Astrocyte (in vitro differentiated cells and primary cell): ENCODE measurements around the gene TENM3. TPM values are rescaled to one million over a fixed set of nuclear protein-coding genes. Genes with fewer than 3 reads are reported as not detected.

Experiments
- DNase-seq: peaks from one replicate; pipeline ENCODE4 v3.0.0-alpha.2; 2010; ENCODE audit warnings: low read depth
- FAIRE-seq: peaks from 2 replicates; lab custom pipeline; 2011; peaks lifted over from hg19 to GRCh38; lab: Jason Lieb, UNC
- H2AFZ ChIP-seq: 2 replicates; pipeline ENCODE4 v1.6.0; 2012; ENCODE audit warnings: low read depth, low read length, inconsistent platforms
- H3K27ac ChIP-seq: 2 replicates; pipeline ENCODE4 v1.5.1; 2011; ENCODE audit warnings: low read depth, low read length, inconsistent platforms
- H3K27me3 ChIP-seq: 2 replicates; pipeline ENCODE4 v1.6.0; 2011; ENCODE audit warnings: low read length, inconsistent platforms; ENCODE audit not compliant: insufficient read depth
- H3K36me3 ChIP-seq: 2 replicates; pipeline ENCODE4 v1.5.1; 2011; ENCODE audit warnings: low read length, inconsistent platforms; ENCODE audit not compliant: insufficient read depth
- H3K4me1 ChIP-seq: 2 replicates; pipeline ENCODE4 v1.5.1; 2011; ENCODE audit warnings: low read length, inconsistent platforms; ENCODE audit not compliant: insufficient read depth
- H3K4me2 ChIP-seq: 2 replicates; pipeline ENCODE4 v1.6.0; 2012; ENCODE audit warnings: low read length, inconsistent platforms
- H3K4me3 ChIP-seq: 2 replicates; pipeline ENCODE4 v1.5.1; 2011; ENCODE audit warnings: low read depth, mild to moderate bottlenecking, low read length, inconsistent platforms; ENCODE audit not compliant: insufficient read depth
- H3K79me2 ChIP-seq: 2 replicates; pipeline ENCODE4 v1.6.0; 2012; ENCODE audit warnings: mild to moderate bottlenecking, low read length, inconsistent platforms; ENCODE audit not compliant: insufficient read depth
- H3K9ac ChIP-seq: 2 replicates; pipeline ENCODE4 v1.6.0; 2012; ENCODE audit warnings: mild to moderate bottlenecking, low read length, inconsistent platforms
- H3K9me3 ChIP-seq: 2 replicates; pipeline ENCODE4 v1.5.1; 2012; ENCODE audit warnings: low read depth, mild to moderate bottlenecking, low read length, inconsistent platforms; ENCODE audit not compliant: insufficient read depth
- H4K20me1 ChIP-seq: 2 replicates; pipeline ENCODE4 v1.6.0; 2012; ENCODE audit warnings: low read length, inconsistent platforms; ENCODE audit not compliant: insufficient read depth
- H3K27ac Mint-ChIP-seq: one replicate; pipeline ENCODE4 v1.8.0; 2021; ENCODE audit warnings: mild to moderate bottlenecking, mixed read lengths; ENCODE audit not compliant: unreplicated experiment
- H3K27me3 Mint-ChIP-seq: one replicate; pipeline ENCODE4 v1.8.0; 2021; ENCODE audit warnings: low read depth, mixed read lengths; ENCODE audit not compliant: unreplicated experiment
- H3K36me3 Mint-ChIP-seq: one replicate; pipeline ENCODE4 v1.8.0; 2021; ENCODE audit warnings: low read depth, mixed read lengths; ENCODE audit not compliant: unreplicated experiment
- H3K4me1 Mint-ChIP-seq: one replicate; pipeline ENCODE4 v1.8.0; 2021; ENCODE audit warnings: low read depth, mixed read lengths; ENCODE audit not compliant: unreplicated experiment
- H3K4me3 Mint-ChIP-seq: one replicate; pipeline ENCODE4 v1.8.0; 2021; ENCODE audit warnings: mild to moderate bottlenecking, moderate library complexity, mixed read lengths; ENCODE audit not compliant: unreplicated experiment
- H3K9me3 Mint-ChIP-seq: one replicate; pipeline ENCODE4 v1.8.0; 2021; ENCODE audit warnings: mild to moderate bottlenecking, mixed read lengths; ENCODE audit not compliant: unreplicated experiment
- EZH2 ChIP-seq: IDR thresholded peaks from 2 replicates; pipeline ENCODE4 v1.6.1; 2012; ENCODE audit warnings: mild to moderate bottlenecking, low read length, inconsistent platforms; ENCODE audit not compliant: insufficient read depth
- total RNA-seq: library from RNA; stranded (reverse); gene quantifications from 2 replicates; pipeline ENCODE4 v1.2.1, GENCODE V29; 2021
- TF ChIP-seq, protein P1 (sequence below): IDR thresholded peaks from 2 replicates; pipeline ENCODE4 v1.5.1; 2011; ENCODE audit warnings: low read depth, mild to moderate bottlenecking, inconsistent platforms, low read length, moderate library complexity; ENCODE audit not compliant: insufficient read depth

Gene TENM3
- total RNA-seq, 1 donor from 2014 or later = 127 TPM

DNA sequence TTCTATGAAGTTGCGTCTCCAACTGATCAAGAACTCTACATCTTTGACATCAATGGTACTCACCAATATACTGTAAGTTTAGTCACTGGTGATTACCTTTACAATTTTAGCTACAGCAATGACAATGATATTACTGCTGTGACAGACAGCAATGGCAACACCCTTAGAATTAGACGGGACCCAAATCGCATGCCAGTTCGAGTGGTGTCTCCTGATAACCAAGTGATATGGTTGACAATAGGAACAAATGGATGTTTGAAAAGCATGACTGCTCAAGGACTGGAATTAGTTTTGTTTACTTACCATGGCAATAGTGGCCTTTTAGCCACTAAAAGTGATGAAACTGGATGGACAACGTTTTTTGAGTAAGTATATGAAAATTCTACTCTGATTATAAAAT is 511.7 kb downstream of the TENM3 start:
- Histone ChIP-seq H3K4me2 (no peak overlapping the region), H3K27ac (no peak overlapping the region)

DNA sequence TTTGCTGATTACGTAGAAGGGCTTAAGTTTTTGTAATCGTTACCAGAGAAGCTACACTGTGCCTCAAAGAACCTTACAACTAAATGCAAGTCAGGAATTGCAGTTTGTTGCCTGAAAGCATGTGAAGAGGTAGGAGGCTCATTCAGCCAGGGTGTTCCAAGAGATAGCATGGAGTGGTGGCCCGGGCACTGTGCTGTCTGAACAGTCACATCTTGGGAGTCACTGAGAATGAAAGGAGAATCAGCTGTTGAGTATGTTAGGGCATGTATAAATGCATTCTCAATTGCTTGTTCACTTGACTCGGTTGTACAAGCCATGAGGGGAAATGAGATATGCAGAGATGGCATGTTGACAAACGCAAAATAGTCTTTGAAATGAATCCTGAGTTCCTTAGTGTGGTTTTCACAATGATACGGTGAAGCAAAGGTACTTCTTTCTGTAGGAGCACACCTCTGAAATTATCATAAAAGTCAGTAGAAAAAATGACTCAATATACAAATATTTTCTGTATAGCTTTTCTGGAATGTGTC is 513.0 kb downstream of the TENM3 start:
- Histone ChIP-seq H3K36me3 (peaks cover 12% of the 10 kb centered on the region), H3K79me2 (peaks cover 8% of the 10 kb centered on the region), H3K4me1 (peaks cover 16% of the 10 kb centered on the region), H3K9me3 (no peaks in the 10 kb centered on the region), H3K27ac (peak overlapping the region; percentile 3), H3K9ac (no peak overlapping the region), H3K4me3 (no peak overlapping the region), H3K4me2 (peak overlapping the region; percentile 9), H4K20me1 (no peaks in the 10 kb centered on the region), H3K27me3 (no peaks in the 10 kb centered on the region), H2AFZ (no peak overlapping the region)
- H3K4me3 Mint-ChIP-seq = no peak overlapping the region
- peaks cover 13% of the 10 kb centered on the region for H3K4me1 Mint-ChIP-seq
- no peaks in the 10 kb centered on the region for H3K27me3 Mint-ChIP-seq
- no peak for FAIRE-seq
- no peak overlapping the region for H3K27ac Mint-ChIP-seq
- H3K9me3 Mint-ChIP-seq = no peaks in the 10 kb centered on the region
- H3K36me3 Mint-ChIP-seq = peaks cover 20% of the 10 kb centered on the region
- TF ChIP-seq, protein P1, sequence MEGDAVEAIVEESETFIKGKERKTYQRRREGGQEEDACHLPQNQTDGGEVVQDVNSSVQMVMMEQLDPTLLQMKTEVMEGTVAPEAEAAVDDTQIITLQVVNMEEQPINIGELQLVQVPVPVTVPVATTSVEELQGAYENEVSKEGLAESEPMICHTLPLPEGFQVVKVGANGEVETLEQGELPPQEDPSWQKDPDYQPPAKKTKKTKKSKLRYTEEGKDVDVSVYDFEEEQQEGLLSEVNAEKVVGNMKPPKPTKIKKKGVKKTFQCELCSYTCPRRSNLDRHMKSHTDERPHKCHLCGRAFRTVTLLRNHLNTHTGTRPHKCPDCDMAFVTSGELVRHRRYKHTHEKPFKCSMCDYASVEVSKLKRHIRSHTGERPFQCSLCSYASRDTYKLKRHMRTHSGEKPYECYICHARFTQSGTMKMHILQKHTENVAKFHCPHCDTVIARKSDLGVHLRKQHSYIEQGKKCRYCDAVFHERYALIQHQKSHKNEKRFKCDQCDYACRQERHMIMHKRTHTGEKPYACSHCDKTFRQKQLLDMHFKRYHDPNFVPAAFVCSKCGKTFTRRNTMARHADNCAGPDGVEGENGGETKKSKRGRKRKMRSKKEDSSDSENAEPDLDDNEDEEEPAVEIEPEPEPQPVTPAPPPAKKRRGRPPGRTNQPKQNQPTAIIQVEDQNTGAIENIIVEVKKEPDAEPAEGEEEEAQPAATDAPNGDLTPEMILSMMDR = no peak
- no peak for TF ChIP-seq EZH2
- DNase-seq = no peak

More for the DNA sequence above, 511.7 kb downstream of the TENM3 start:
- Mint-ChIP-seq H3K27me3 (no peaks in the 10 kb centered on the region), H3K4me3 (no peak overlapping the region), H3K27ac (no peak overlapping the region), H3K9me3 (no peaks in the 10 kb centered on the region), H3K36me3 (peaks cover 23% of the 10 kb centered on the region), H3K4me1 (peaks cover 18% of the 10 kb centered on the region)
- no peak overlapping the region for H3K4me3 ChIP-seq
- no peaks in the 10 kb centered on the region for H3K27me3 ChIP-seq
- no peak overlapping the region for H2AFZ ChIP-seq
- TF ChIP-seq, protein P1 = no peak
- TF ChIP-seq EZH2 = no peak
- H3K9me3 ChIP-seq = no peaks in the 10 kb centered on the region
- peaks cover 8% of the 10 kb centered on the region for H3K79me2 ChIP-seq
- FAIRE-seq = no peak
- no peak for DNase-seq
- no peak overlapping the region for H3K9ac ChIP-seq
- H3K4me1 ChIP-seq = peaks cover 20% of the 10 kb centered on the region
- no peaks in the 10 kb centered on the region for H4K20me1 ChIP-seq
- peaks cover 13% of the 10 kb centered on the region for H3K36me3 ChIP-seq

GRCh38 chr4:182758273-182758672 is 515.1 kb downstream of the TENM3 start:
- no peaks in the 10 kb centered on the region for H3K9me3 Mint-ChIP-seq
- no peak for FAIRE-seq
- H3K4me3 Mint-ChIP-seq = no peak overlapping the region
- H3K4me1 ChIP-seq = peaks cover 7% of the 10 kb centered on the region
- H3K79me2 ChIP-seq = peaks cover 13% of the 10 kb centered on the region
- H3K4me2 ChIP-seq = no peak overlapping the region
- peaks cover 11% of the 10 kb centered on the region for H3K36me3 ChIP-seq
- no peak overlapping the region for H3K27ac Mint-ChIP-seq
- no peak overlapping the region for H3K4me3 ChIP-seq
- H3K36me3 Mint-ChIP-seq = peaks cover 20% of the 10 kb centered on the region
- H3K27me3 Mint-ChIP-seq = no peaks in the 10 kb centered on the region
- no peak for DNase-seq
- H3K27me3 ChIP-seq = no peaks in the 10 kb centered on the region
- peaks cover 6% of the 10 kb centered on the region for H3K4me1 Mint-ChIP-seq
- H3K9ac ChIP-seq = no peak overlapping the region
- no peaks in the 10 kb centered on the region for H4K20me1 ChIP-seq
- no peak overlapping the region for H2AFZ ChIP-seq
- H3K9me3 ChIP-seq = no peaks in the 10 kb centered on the region
- H3K27ac ChIP-seq = no peak overlapping the region
- TF ChIP-seq EZH2 = no peak
- TF ChIP-seq, protein P1 = no peak
